ENCODE data around the gene TUBA4A.

DNA sequence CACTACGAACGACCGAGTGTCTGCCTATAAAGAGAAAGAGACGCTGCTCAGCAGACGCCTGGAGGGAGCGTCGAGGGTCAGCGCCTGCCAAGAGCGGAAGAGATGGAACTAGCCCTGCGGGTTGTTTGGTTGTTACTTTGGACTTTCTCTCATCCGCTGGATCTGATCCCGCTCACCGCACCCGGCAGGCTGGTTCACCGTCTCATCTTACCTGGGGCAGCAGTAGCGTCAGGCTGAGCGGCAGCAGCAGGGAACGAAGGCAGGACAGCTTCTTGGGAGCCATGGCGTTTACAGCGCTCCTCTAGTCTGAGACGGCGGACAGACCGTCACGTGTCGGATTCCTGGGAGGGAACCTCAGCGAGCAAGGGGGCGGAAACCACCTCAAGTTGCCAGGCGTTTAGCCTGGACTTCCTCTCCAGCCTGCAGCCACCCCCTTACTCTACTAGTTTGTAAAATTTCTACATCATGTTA lies 10.4 kb downstream of the TUBA4A start:
- TF ChIP-seq, protein P1, sequence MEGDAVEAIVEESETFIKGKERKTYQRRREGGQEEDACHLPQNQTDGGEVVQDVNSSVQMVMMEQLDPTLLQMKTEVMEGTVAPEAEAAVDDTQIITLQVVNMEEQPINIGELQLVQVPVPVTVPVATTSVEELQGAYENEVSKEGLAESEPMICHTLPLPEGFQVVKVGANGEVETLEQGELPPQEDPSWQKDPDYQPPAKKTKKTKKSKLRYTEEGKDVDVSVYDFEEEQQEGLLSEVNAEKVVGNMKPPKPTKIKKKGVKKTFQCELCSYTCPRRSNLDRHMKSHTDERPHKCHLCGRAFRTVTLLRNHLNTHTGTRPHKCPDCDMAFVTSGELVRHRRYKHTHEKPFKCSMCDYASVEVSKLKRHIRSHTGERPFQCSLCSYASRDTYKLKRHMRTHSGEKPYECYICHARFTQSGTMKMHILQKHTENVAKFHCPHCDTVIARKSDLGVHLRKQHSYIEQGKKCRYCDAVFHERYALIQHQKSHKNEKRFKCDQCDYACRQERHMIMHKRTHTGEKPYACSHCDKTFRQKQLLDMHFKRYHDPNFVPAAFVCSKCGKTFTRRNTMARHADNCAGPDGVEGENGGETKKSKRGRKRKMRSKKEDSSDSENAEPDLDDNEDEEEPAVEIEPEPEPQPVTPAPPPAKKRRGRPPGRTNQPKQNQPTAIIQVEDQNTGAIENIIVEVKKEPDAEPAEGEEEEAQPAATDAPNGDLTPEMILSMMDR (IDR thresholded peaks at IDR 0.05) = no peak
- TF ChIP-seq POLR2A (IDR thresholded peaks at IDR 0.05) = no peak
